HG03460 (cell line): ENCODE measurements around the gene ZSWIM8.
"Not testable (repeated sequence)": the region's sequence is repeated elsewhere in the genome, so short reads cannot be mapped to it uniquely, and the experiment has no call there.

Experiments
- ATAC-seq: cut with Tn5 transposase; IDR thresholded peaks from one replicate; pipeline ENCODE4 v1.9.1; 2021; ENCODE audit not compliant: unreplicated experiment

Gene ZSWIM8

DNA sequence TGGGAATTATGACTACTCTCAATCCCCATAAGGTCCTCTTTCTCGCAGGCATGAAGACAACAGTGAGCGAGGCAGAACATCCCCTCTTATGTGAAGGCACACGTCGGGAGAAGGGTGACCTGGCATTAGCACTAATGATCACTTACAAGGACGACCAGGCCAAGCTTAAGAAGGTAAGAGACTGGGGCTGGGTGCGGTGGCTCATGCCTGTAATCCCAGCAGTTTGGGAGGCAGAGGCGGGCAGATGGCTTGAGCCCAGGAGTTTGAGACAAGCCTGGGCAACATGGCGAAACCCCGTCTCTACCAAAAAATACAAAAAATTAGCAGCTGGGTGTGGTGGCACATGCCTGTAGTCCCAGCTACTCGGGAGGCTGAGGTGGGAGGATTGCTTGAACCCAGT is 10.1 kb downstream of the ZSWIM8 start:
- not testable (repeated sequence) for ATAC-seq

DNA sequence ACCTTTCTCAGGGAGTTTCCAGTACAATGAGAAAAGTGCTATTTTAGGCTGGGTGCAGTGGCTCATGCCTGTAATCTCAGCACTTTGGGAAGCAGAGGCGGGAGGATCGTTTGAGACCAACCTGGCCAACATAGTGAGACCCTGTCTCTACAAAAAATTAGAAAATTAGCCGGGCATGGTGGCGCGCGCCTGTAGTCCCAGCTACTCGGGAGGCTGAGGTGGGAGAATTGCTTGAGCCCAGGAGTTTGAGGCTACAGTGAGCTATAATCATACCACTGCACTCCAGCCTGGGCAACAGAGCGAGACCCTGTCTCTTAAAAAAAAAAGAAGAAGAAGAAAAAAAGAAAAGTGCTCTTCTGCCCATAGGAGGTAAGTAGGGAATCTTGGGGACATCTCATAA is 10.6 kb downstream of the ZSWIM8 start:
- not testable (repeated sequence) for ATAC-seq

DNA sequence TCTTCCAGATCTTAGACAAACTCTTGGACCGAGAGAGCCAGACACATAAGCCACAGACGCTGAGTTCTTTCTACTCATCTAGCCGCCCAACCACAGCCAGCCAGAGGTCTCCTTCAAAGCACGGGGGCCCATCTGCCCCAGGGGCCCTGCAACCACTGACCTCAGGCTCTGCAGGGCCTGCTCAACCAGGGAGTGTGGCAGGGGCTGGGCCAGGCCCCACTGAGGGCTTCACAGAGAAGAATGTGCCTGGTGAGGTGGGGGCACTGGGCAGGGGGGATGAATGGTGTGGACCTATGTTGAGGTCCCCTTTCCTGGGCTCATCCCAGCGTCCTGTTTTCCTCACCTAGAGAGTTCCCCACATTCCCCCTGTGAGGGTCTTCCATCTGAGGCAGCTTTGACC is 11.4 kb downstream of the ZSWIM8 start:
- no peak for ATAC-seq

DNA sequence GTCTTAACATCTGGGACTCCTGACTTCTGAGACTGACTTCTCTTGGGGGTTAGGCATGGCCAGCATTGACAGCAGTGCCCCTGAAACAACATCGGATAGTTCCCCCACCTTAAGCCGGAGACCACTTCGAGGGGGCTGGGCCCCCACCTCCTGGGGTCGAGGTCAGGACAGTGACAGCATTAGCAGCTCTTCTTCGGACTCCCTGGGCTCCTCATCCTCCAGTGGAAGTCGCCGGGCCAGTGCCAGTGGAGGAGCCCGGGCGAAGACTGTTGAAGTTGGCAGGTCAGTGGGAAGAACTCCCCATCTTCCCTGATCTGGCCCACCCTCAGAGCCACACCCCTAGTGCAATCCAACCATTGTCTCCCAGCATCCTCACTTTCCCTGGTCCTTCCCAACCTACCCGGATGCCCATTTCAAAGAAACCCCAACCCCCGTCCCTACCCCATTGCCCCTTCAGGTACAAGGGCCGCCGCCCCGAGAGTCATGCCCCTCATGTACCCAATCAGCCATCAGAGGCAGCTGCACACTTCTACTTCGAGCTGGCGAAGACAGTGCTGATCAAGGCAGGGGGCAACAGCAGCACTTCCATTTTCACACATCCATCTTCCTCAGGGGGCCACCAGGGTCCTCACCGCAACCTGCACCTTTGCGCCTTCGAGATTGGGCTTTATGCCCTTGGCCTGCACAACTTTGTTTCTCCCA is 12.1 kb downstream of the ZSWIM8 start:
- no peak for ATAC-seq

DNA sequence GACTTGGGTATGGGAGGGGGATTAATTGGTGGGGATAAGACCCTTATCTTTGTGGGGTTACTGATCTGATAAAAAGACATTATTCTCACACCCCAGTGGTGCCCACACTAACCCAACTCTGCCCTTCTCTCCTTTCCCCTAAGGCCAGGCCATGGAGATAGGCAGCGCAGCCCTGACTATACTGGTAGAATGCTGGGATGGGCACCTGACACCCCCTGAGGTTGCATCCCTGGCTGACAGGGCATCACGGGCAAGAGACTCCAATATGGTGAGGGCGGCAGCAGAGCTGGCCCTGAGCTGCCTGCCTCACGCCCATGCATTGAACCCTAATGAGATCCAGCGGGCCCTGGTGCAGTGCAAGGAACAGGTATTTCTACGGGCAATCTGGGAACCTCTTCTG is 12.7 kb downstream of the ZSWIM8 start:
- no peak for ATAC-seq

DNA sequence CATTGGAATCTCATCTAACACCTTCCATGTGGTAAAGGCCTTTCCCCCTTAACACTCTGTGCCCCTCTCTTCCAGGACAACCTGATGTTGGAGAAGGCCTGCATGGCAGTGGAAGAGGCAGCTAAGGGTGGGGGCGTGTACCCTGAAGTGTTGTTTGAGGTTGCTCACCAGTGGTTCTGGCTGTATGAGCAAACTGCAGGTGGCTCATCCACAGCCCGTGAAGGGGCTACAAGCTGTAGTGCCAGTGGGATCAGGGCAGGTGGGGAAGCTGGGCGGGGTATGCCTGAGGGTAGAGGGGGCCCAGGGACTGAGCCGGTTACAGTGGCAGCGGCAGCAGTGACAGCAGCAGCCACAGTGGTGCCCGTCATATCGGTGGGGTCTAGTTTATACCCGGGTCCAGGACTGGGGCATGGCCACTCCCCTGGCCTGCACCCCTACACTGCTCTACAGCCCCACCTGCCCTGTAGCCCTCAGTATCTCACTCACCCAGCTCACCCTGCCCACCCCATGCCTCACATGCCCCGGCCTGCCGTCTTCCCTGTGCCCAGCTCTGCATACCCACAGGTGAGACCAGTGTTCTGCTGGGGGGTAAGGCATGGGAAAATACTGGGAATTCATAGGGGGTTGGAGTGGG is 13.6 kb downstream of the ZSWIM8 start:
- ATAC-seq = no peak

DNA sequence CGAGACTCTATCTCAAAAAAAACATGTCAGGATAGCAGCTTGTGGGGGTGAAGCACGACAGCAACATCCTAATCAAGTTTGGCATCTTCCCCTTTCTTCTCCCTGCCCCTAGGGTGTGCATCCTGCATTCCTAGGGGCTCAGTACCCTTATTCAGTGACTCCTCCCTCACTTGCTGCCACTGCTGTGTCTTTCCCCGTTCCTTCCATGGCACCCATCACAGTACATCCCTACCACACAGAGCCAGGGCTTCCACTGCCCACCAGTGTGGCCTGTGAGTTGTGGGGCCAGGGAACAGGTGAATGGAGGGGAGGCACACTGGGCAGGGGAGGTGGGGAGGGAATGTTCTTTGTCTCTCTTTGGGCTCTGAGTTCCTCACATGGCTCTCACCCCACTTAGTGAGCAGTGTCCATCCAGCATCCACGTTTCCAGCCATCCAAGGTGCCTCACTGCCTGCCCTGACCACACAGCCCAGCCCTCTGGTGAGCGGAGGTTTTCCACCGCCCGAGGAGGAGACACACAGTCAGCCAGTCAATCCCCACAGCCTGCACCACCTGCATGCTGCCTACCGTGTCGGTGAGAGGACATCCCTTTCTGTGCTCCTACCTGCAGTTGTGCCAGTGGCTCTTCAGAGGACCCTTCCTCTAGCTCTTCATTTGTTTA is 14.6 kb downstream of the ZSWIM8 start:
- ATAC-seq = no peak

DNA sequence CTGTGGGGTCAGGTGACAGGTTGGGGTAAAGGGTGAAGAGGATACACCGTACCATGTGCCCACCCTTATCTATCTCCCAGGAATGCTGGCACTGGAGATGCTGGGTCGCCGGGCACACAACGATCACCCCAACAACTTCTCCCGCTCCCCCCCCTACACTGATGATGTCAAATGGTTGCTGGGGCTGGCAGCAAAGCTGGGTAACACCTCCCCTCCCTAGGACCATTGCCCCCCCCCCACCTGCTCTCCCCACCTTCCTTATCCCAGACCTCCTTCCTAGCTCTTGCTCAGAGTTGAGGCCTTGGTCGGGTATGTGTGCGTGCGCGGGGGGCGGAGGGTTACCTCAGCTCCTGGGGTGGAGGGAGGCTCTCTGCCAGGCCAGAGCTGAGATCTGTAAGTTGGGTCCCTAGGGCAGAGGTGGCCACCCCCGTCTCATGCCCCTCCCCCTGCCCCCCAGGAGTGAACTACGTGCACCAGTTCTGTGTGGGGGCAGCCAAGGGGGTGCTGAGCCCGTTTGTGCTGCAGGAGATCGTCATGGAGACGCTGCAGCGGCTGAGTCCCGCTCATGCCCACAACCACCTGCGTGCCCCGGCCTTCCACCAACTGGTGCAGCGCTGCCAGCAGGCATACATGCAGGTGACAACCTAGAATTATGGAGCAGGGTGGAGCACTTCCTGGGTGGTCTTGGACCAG is 15.3 kb downstream of the ZSWIM8 start:
- no peak for ATAC-seq

DNA sequence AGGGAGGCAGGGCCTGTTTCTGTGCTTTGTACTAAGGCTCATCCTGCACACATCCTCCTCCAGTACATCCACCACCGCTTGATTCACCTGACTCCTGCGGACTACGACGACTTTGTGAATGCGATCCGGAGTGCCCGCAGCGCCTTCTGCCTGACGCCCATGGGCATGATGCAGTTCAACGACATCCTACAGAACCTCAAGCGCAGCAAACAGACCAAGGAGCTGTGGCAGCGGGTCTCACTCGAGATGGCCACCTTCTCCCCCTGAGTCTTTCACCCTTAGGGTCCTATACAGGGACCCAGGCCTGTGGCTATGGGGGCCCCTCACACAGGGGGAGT is 15.8 kb downstream of the ZSWIM8 start:
- ATAC-seq = no peak

DNA sequence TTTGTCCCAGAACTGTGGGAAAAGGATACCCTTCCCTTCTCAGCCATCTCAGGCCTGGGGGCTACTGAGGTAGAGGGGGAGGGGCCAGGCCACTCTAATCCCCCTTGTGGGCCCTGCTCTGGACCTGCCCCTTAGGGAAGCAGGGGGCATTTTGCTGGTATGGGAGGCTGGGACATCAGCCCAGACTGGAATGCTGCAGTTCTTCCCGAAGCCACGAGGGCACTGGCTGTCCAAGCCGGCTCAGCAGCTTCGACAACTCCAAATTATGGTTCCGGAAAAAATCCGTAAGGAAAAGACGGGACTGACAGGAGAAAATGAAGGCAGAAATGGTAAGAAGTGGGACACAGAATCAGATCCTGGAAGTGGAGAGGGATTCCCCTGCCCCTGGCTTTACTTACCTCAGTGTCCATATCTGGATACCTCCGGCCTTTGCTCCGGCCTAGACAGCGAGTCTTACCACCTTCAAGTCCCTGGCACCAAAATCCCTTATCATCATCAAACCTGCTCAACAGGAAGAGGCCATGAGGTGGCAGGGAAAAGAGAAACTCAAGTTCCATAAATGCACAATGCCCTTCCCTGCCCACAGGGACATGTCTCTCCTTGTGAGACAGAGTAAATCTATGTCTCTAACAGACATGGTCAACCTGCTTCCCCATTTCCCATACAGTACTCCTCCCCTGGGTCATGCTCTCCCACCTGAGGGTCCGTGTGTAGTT is 17.0 kb downstream of the ZSWIM8 start:
- no peak for ATAC-seq

DNA sequence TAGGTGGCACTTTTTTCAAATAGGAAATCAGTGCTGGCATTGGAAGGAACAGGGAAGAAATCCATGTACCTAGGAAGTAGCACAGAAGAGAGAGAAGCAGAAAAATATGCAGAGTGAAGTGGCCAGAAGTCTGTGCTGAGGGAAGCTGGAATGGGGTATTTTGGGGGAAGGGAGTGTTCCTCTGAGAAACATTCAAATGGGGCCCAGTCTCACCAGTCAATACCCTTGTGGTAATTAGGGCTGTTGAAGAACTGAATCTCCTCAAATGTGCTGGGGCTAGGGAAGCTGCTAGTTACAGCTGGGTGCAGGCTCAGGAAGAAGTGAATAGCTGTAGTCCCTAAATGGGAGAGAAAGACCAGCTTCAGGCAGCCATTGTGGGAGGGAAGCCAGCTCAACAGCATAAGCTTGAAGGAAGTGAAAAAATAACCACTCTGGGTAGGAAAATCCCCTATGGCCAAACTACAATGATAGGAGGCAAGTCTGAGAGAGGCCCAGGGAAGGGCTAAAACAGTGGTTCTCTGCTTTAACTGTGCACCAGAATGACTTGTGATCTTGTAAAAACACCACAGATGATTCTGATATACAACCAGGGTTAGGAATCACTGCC is 18.4 kb downstream of the ZSWIM8 start:
- peak; percentile 68 for ATAC-seq

DNA sequence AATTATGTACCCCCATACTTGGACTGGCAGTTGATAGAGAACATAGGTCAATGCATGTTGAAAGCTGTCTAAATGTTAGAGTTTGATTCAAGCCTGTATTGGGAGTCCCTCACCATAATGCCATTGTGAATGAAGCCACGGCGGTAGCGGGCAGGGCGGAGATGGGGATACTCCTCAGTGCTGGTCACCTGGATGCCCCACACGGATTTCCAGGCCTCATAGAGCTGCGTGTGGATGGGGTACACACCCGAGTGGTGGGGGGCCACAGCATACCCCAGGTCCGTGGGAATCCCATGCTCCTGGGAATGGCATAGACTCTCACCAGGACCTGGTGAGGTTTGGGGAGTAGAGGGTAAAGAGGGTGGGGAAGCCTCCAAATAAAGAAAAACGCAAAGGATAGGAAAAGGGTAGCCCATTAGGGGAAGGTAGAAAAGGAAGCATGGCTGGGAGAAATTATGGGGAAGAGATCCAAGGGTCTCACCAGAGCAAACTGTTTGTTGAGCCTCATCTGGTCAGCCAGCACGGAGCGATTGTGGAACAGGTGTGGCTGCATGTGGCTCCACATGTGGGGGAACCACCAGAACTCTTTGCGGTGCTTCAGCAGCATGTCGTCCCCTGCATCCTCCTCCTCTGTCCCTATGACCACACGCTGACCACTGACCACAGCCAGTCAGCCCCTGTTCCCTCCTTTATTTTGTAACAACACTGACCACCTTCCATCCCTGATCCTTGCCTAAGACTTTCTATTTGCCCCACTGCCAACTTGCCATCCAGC is 21.0 kb downstream of the ZSWIM8 start:
- ATAC-seq = no peak

DNA sequence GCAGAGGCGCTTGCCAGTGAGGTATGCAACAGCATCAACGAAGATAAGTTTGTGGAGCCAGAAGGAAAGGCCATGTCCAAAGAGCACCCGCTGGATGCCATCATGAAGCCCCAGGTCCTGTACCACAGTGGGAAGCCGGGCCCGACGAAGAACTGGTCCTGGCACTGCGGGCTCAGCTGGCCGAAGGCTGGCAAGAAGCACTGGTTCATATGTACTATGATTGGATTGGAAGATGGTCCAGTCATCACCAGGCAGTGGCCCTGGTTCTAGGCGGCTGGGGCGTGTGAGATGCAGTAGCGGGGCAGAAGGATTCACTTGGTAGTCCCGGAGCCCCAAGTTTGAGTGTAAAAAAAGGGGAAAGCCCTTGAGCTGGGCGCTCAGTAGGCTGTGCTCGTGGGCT is 22.1 kb downstream of the ZSWIM8 start:
- no peak for ATAC-seq

DNA sequence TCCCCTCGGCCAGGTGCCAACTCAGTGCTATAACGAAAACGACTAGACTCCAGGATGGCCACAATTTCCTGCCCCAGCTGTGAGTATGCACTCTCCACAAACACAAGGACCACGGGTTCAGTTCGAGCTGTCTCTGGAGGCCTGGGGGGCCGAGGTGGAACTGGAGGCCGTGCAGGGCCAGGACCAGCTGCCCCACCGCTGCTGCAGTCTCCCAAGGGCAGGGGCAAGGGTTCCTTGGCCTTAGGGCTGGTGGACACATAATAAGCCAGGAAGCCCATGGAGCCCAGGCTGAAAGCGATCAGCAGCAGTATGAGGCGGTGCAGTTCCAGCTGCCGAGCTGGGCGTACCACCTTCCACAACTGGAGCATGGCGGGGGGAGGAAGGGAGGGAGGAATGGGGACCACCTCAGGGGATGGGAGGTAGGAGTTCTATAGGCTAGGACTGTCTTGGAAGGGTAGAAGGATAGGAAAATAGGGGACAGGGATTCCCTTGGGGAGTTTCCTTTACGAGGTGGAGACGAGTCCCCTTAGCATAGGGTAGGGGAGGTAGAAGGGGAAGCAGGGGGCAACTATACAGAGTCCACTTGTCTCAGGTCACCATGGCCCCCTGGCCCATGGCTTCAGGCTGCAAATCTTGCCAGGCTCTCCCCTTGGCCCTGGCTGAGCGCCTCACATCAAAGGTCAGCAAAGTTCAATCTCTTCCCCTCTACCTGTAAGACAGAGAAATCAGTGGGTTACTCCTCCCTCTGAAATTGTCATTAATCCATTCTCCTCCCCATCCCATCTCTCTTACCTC is 22.8 kb downstream of the ZSWIM8 start:
- ATAC-seq = no peak

DNA sequence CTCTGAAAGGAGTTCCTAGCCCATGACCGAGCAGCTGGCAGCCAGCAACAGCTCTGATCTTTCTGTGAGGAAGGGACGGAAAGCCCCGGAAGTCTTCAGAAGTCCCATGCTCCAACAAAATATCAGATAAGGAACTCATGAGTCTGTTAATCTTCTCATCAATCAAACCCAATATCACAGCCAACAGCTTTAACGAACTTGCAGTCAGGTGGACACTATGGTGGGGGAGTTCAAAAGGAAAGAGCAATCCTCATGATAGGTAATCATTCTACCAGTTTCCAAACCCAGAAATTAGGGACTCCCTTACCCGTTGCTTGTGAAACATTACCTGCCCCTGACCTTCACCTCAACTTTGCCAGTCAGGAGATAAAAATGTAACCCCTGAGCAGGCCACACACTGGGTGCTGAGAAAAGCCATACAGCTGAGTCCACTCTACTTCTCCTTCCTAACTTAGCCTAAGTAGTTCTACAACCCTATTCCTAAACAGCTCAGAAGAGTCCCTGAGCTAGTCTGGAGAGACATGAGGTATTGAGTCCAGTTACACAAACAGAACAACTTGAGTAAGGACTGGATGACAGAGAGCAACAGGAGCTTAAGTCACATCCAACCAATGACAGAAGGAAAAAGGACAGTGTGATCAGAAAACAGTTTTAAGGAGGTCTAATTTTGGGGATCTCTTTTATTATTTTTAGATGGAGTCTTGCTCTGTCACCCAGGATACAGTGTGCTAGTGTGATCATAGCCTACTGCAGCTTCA is 23.8 kb downstream of the ZSWIM8 start:
- ATAC-seq = no peak

DNA sequence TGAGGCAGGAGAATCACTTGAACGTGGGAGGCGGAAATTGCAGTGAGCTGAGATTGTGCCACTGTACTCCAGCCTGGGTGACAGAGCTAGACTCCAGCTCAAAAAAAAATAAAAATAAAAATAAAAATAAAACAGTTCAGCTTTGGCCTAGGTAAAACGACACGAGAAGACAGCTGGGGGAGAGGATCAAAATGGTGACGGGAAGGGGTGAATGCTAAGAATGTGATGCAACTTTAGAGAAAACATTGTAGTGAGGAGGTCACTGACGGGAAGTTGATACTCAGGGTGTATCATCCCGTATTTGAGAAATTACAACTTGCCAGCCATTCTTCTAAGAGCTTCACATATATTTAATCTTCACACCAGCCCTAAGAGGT is 24.9 kb downstream of the ZSWIM8 start:
- no peak for ATAC-seq

DNA sequence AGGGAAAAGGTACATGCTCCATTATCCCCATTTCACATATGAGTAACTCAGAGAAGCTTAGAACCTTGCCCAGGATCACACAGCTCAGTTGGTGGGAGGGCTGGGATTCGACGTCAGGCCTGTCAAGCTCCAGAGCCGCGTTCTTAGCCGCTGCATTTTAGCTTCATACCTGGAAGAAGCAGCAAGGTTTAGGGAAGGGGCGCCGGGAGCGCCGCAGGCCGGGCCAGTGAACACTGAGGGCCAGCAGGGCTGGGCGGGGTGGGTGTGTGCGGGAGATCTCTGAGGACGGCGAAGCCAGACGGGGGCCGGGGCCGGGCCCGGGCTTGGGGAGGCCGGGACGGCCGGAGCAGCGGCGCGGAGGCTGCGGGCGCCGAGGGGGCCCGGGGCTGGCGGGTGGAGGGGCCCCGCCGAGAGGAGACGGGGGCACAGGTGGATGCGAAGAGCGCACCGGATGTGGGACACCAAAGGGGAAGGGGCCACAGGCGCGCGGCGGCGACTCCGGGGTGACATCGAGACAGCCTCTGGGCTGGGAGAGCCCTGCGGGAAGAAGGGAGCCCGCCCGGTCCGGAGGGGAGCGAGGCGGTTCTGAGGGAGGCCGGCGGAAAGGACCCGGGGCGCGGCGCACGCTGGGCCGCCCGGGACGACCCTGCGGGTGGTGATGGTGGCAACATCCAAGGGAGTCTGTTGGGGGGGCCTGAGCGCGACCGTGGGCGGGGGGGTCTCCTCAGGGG is 25.5 kb downstream of the ZSWIM8 start:
- peak; percentile 39 for ATAC-seq

DNA sequence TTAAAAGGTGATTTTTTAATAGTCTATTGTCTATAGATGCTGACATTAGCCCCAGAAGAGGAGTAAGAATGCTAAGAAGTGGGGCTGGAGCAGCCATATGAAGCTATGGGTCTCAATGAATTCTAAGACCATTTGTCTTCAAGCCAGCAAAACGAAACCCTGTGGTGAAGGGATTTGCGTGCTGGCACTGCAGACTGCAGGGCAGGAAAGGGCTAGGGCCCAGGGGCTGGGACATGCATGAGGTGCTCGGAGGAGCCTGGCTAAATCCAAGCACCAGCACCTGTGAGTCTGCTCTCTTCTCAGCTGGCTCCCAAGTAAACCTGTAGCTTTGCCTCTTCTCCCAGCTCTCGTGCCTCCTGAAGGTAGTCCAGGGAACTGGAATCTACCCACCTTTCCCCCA is 27.3 kb downstream of the ZSWIM8 start:
- ATAC-seq = no peak
